Vagina (tissue), 2 donors: Measurements from ENCODE around the gene CADM1.

Experiments used
- POLR2A ChIP-seq, 2 donors: fragments of 450-650 bp; IDR thresholded peaks; one replicate each; pipeline ENCODE4 v1.6.1; 2017; ENCODE audit warnings: antibody characterized with exemption in 2 of 2, mild to moderate bottlenecking in 2 of 2, moderate library complexity in 2 of 2
- POLR2AphosphoS5 ChIP-seq, 2 donors: sonication (generic); formaldehyde crosslinking; IDR thresholded peaks; one replicate each; pipeline ENCODE4 v1.9.0; 2017; ENCODE audit warnings: antibody characterized with exemption in 2 of 2, mild to moderate bottlenecking in 2 of 2, low read depth in 1 of 2; ENCODE audit not compliant: insufficient read depth in 1 of 2
- TF ChIP-seq, protein P1 (sequence below), 3 experiments: fragments of 450-650 bp in 2 of 3; fragments of 200-600 bp in 1 of 3; sonication (generic) in 1 of 3; IDR thresholded peaks; one replicate each; pipeline ENCODE4 v1.5.1; 2017 to 2019; ENCODE audit warnings: antibody characterized with exemption in 3 of 3, mild to moderate bottlenecking in 2 of 3, moderate library complexity in 2 of 3

DNA sequence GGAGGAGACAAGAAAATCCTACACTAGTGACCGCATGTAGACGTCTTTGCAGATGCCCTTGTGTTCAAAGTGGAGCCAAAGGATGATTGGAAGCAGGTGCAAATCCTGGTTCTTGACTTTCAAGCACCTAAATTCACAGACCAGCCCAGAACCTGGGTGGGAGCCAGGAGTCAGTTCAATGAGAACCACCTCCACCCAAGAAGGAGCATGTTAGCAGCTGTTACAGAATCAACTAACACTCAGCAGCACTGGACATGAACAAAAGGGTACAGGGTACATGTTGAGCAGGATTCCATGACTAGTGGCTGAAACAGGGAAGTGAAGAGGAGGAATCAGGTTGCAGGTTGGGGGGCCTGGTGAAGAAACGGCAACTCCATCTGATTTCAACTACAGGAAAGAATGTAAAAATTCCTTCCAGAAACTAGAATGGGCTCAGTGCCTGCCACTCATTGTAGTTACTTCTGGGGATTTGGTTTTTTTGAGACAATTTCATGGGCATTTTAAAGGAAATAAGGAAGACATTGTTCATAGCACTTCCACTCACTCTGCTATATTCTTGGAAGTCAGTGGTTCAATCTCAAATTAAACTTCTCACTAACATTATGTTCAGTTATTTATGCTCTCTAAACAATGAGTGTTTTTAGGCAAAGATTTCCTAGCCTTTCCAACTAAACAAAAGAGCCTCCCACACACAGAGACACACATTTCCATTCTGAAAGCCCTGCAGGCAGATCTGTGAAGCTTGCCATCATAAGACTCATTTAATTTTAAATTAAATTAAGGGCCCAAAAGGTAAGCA lies 173.3 kb downstream of the CADM1 start:
- TF ChIP-seq, protein P1, sequence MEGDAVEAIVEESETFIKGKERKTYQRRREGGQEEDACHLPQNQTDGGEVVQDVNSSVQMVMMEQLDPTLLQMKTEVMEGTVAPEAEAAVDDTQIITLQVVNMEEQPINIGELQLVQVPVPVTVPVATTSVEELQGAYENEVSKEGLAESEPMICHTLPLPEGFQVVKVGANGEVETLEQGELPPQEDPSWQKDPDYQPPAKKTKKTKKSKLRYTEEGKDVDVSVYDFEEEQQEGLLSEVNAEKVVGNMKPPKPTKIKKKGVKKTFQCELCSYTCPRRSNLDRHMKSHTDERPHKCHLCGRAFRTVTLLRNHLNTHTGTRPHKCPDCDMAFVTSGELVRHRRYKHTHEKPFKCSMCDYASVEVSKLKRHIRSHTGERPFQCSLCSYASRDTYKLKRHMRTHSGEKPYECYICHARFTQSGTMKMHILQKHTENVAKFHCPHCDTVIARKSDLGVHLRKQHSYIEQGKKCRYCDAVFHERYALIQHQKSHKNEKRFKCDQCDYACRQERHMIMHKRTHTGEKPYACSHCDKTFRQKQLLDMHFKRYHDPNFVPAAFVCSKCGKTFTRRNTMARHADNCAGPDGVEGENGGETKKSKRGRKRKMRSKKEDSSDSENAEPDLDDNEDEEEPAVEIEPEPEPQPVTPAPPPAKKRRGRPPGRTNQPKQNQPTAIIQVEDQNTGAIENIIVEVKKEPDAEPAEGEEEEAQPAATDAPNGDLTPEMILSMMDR (IDR thresholded peaks at IDR 0.05): no peak
- TF ChIP-seq POLR2AphosphoS5 (IDR thresholded peaks at IDR 0.05; ENCODE audit: insufficient read depth in 1 of 2, low read depth in 1 of 2) (no peak), POLR2A (IDR thresholded peaks at IDR 0.05) (no peak)
